Thyroid gland (tissue), 4 donors: ENCODE results near the gene SPNS1.

Experiments
- POLR2A ChIP-seq, 2 donors: fragments of 450-650 bp; IDR thresholded peaks; one replicate each; pipeline ENCODE4 v1.6.1; 2017; ENCODE audit warnings: antibody characterized with exemption in 2 of 2, mild to moderate bottlenecking in 2 of 2, moderate library complexity in 1 of 2
- TF ChIP-seq, protein P1 (sequence below), 6 experiments: fragments of 200-600 bp in 3 of 6; fragments of 450-650 bp in 3 of 6; sonication (generic) in 3 of 6; IDR thresholded peaks; one replicate each; pipeline ENCODE4 v1.5.1; 2016 to 2019; ENCODE audit warnings: antibody characterized with exemption in 6 of 6, mild to moderate bottlenecking in 2 of 6, inconsistent platforms in 1 of 6, moderate library complexity in 1 of 6

DNA sequence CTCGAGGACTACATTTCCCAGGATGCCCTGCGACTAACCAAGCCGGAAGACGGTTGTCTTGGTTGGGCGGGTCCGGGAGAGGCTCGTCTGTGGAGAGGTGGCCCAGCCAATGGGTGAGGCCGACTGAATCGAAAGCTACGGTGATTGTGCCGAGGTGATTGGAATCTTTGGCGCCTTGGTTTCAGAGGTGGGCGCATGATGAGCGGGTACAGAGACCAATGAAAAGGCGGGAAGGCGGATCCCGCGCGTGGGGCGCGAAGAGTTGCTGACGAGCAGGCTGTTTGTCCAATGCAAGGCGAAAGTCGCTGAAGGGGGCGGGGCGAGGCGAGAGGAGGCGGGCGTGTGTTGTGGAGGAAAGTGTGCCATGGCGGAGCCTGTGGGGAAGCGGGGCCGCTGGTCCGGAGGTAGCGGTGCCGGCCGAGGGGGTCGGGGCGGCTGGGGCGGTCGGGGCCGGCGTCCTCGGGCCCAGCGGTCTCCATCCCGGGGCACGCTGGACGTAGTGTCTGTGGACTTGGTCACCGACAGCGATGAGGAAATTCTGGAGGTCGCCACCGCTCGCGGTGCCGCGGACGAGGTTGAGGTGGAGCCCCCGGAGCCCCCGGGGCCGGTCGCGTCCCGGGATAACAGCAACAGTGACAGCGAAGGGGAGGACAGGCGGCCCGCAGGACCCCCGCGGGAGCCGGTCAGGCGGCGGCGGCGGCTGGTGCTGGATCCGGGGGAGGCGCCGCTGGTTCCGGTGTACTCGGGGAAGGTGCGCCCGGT is 23.7 kb upstream of the SPNS1 start, which contains the start of gene NFATC2IP:
- TF ChIP-seq POLR2A (IDR thresholded peaks at IDR 0.05): peak in 1 of 2 donors; percentile 72
- TF ChIP-seq, protein P1, sequence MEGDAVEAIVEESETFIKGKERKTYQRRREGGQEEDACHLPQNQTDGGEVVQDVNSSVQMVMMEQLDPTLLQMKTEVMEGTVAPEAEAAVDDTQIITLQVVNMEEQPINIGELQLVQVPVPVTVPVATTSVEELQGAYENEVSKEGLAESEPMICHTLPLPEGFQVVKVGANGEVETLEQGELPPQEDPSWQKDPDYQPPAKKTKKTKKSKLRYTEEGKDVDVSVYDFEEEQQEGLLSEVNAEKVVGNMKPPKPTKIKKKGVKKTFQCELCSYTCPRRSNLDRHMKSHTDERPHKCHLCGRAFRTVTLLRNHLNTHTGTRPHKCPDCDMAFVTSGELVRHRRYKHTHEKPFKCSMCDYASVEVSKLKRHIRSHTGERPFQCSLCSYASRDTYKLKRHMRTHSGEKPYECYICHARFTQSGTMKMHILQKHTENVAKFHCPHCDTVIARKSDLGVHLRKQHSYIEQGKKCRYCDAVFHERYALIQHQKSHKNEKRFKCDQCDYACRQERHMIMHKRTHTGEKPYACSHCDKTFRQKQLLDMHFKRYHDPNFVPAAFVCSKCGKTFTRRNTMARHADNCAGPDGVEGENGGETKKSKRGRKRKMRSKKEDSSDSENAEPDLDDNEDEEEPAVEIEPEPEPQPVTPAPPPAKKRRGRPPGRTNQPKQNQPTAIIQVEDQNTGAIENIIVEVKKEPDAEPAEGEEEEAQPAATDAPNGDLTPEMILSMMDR (IDR thresholded peaks at IDR 0.05): no peak
